ENCODE data around the gene EXOC4.

The EXOC4 gene

GRCh38 chr7:134105841-134106240 is 853.0 kb downstream of the EXOC4 start:
- DNase-seq (ENCODE audit: extremely low read depth, insufficient read length), result no peak
- Histone ChIP-seq H3K27me3 (replicated peaks; ENCODE audit: control insufficient read depth, insufficient read depth, low read length) (no peaks in the 10 kb centered on the region), H3K36me3 (ENCODE audit: control insufficient read depth, insufficient read depth, low read length) (no peaks in the 10 kb centered on the region), H3K4me3 (replicated peaks; ENCODE audit: low read depth, low read length) (no peak overlapping the region)
- TF ChIP-seq CTCF (IDR thresholded peaks at IDR 0.05; ENCODE audit: insufficient read depth, low read length, poor library complexity, severe bottlenecking), result no peak

GRCh38 chr7:134108802-134109201 is 855.9 kb downstream of the EXOC4 start:
- DNase-seq (ENCODE audit: extremely low read depth, insufficient read length), result no peak
- Histone ChIP-seq H3K4me3 (replicated peaks; ENCODE audit: low read depth, low read length) (no peak overlapping the region), H3K27me3 (replicated peaks; ENCODE audit: control insufficient read depth, insufficient read depth, low read length) (no peaks in the 10 kb centered on the region), H3K36me3 (ENCODE audit: control insufficient read depth, insufficient read depth, low read length) (no peaks in the 10 kb centered on the region)
- TF ChIP-seq CTCF (IDR thresholded peaks at IDR 0.05; ENCODE audit: insufficient read depth, low read length, poor library complexity, severe bottlenecking), result no peak

- no peak overlapping the region for H3K4me3 ChIP-seq (replicated peaks; ENCODE audit: low read depth, low read length)
- H3K27me3 ChIP-seq (replicated peaks; ENCODE audit: control insufficient read depth, insufficient read depth, low read length), result no peaks in the 10 kb centered on the region
- no peak for DNase-seq (ENCODE audit: extremely low read depth, insufficient read length)
- no peaks in the 10 kb centered on the region for H3K36me3 ChIP-seq (ENCODE audit: control insufficient read depth, insufficient read depth, low read length)
- no peak for TF ChIP-seq CTCF (IDR thresholded peaks at IDR 0.05; ENCODE audit: insufficient read depth, low read length, poor library complexity, severe bottlenecking)
These were observed 860.8 kb downstream of the EXOC4 start for GRCh38 chr7:134113655-134114054.

GRCh38 chr7:134114992-134115391 is 862.1 kb downstream of the EXOC4 start:
- no peak overlapping the region for H3K4me3 ChIP-seq (replicated peaks; ENCODE audit: low read depth, low read length)
- no peaks in the 10 kb centered on the region for H3K36me3 ChIP-seq (ENCODE audit: control insufficient read depth, insufficient read depth, low read length)
- DNase-seq (ENCODE audit: extremely low read depth, insufficient read length), result no peak
- no peak for TF ChIP-seq CTCF (IDR thresholded peaks at IDR 0.05; ENCODE audit: insufficient read depth, low read length, poor library complexity, severe bottlenecking)
- no peaks in the 10 kb centered on the region; the same call in 1 of the 2 replicates for H3K27me3 ChIP-seq (replicated peaks; ENCODE audit: control insufficient read depth, insufficient read depth, low read length)

Data from GM06990 (cell line).